Measurements from ENCODE around the gene TOR1AIP2.

Gene TOR1AIP2

GRCh38 chr1:179825798-179826460, 51.7 kb downstream of the TOR1AIP2 start:
- DNase-seq (ENCODE audit: low read depth) = no peak

- DNase-seq (ENCODE audit: low read depth) = no peak
These were observed 52.4 kb downstream of the TOR1AIP2 start for GRCh38 chr1:179825206-179825605.

- no peak for DNase-seq (ENCODE audit: low read depth)
These were observed 53.3 kb downstream of the TOR1AIP2 start for GRCh38 chr1:179824265-179824664.

GRCh38 chr1:179823693-179824092, 53.9 kb downstream of the TOR1AIP2 start:
- no peak for DNase-seq (ENCODE audit: low read depth)

- no peak for DNase-seq (ENCODE audit: low read depth)
These were observed 55.5 kb downstream of the TOR1AIP2 start for GRCh38 chr1:179822065-179822464.

- DNase-seq (ENCODE audit: low read depth) = no peak
These were observed 56.1 kb downstream of the TOR1AIP2 start for GRCh38 chr1:179821524-179821923.

GRCh38 chr1:179820226-179820970, 57.2 kb downstream of the TOR1AIP2 start:
- DNase-seq (ENCODE audit: low read depth) = no peak

- DNase-seq (ENCODE audit: low read depth) = no peak
These were observed 58.8 kb downstream of the TOR1AIP2 start for GRCh38 chr1:179818743-179819173.

GRCh38 chr1:179818260-179818659, 59.3 kb downstream of the TOR1AIP2 start:
- DNase-seq (ENCODE audit: low read depth) = no peak

- DNase-seq (ENCODE audit: low read depth) = no peak
These were observed 59.8 kb downstream of the TOR1AIP2 start for GRCh38 chr1:179817789-179818188.

GRCh38 chr1:179817056-179817455, 60.5 kb downstream of the TOR1AIP2 start:
- no peak for DNase-seq (ENCODE audit: low read depth)

GRCh38 chr1:179816196-179816960, 61.2 kb downstream of the TOR1AIP2 start:
- no peak for DNase-seq (ENCODE audit: low read depth)

GRCh38 chr1:179815641-179816040, 62.0 kb downstream of the TOR1AIP2 start:
- DNase-seq (ENCODE audit: low read depth) = no peak

GRCh38 chr1:179814546-179814838, 63.1 kb downstream of the TOR1AIP2 start:
- DNase-seq (ENCODE audit: low read depth) = no peak

- no peak for DNase-seq (ENCODE audit: low read depth)
These were observed 63.7 kb downstream of the TOR1AIP2 start for GRCh38 chr1:179813626-179814545.

GRCh38 chr1:179812501-179813292, 64.9 kb downstream of the TOR1AIP2 start:
- no peak for DNase-seq (ENCODE audit: low read depth)

- DNase-seq (ENCODE audit: low read depth) = no peak
These were observed 67.3 kb downstream of the TOR1AIP2 start for GRCh38 chr1:179810367-179810715.

GRCh38 chr1:179809506-179810366, 67.9 kb downstream of the TOR1AIP2 start:
- DNase-seq (ENCODE audit: low read depth) = peak; percentile 42

GRCh38 chr1:179808503-179808902, 69.1 kb downstream of the TOR1AIP2 start:
- DNase-seq (ENCODE audit: low read depth) = no peak
